Progenitor cell of endocrine pancreas (in vitro differentiated cells): ENCODE measurements around the gene MEGF8. TPM values are rescaled to one million over a fixed set of nuclear protein-coding genes. Genes with fewer than 3 reads are reported as not detected.
"Not testable (repeated sequence)": the region's sequence is repeated elsewhere in the genome, so short reads cannot be mapped to it uniquely, and the experiment has no call there.

ENCODE experiments used
- DNase-seq: peaks from one replicate; pipeline ENCODE4 v3.0.0; 2021; ENCODE audit warnings: low spot score; ENCODE audit not compliant: unreplicated experiment
- H3K27ac Mint-ChIP-seq: 2 replicates; pipeline ENCODE4 v1.8.0; 2021; ENCODE audit warnings: mild to moderate bottlenecking, moderate library complexity, mixed read lengths
- H3K27me3 Mint-ChIP-seq: 2 replicates; pipeline ENCODE4 v1.8.0; 2021; ENCODE audit warnings: mixed read lengths
- H3K36me3 Mint-ChIP-seq: 2 replicates; pipeline ENCODE4 v1.8.0; 2022; ENCODE audit warnings: mixed read lengths; ENCODE audit not compliant: insufficient read depth
- H3K4me1 Mint-ChIP-seq: 2 replicates; pipeline ENCODE4 v1.8.0; 2021; ENCODE audit warnings: low read depth, mixed read lengths
- H3K4me3 Mint-ChIP-seq: 2 replicates; pipeline ENCODE4 v1.8.0; 2021; ENCODE audit warnings: low read depth, mild to moderate bottlenecking, moderate library complexity, mixed read lengths
- H3K9me3 Mint-ChIP-seq: 2 replicates; pipeline ENCODE4 v1.8.0; 2021; ENCODE audit warnings: low read depth, mixed read lengths
- total RNA-seq: library from RNA; stranded (reverse); gene quantifications from 2 replicates; pipeline ENCODE4 v1.2.1, GENCODE V29; 2021
- TF ChIP-seq, protein P1 (sequence below): fragments of 200-600 bp; sonication (generic); IDR thresholded peaks from one replicate; pipeline ENCODE4 v1.5.0; 2021; ENCODE audit warnings: antibody characterized with exemption, mild to moderate bottlenecking; ENCODE audit not compliant: unreplicated experiment

MEGF8 gene
- total RNA-seq, 1 donor from 2014 or later, result 61.7 TPM

DNA sequence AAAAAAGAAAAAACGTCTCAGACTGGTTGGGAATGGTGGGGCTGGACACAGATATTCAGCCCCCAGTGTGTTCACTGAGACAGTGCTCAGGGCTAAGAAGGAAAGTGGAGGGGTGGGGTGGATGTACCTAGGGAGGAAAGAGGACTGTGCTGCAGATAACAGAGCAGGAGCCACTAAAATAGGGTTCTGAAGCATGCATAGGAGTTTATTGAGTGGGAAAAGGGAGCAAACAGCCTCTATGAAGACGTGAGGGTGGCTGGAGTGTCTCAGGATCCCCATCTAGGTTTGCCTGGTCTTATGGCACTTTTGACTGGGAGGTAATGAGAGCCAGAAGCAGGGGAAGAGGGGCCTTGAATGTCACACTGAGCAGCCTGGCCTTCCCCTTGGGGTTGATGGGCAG lies 3.4 kb downstream of the MEGF8 start:
- no peak for DNase-seq
- Mint-ChIP-seq H3K27me3 (peaks cover 7% of the 10 kb centered on the region), H3K27ac (no peak overlapping the region), H3K4me3 (no peak overlapping the region), H3K36me3 (no peaks in the 10 kb centered on the region), H3K4me1 (peaks cover 17% of the 10 kb centered on the region), H3K9me3 (no peaks in the 10 kb centered on the region)
- TF ChIP-seq, protein P1, sequence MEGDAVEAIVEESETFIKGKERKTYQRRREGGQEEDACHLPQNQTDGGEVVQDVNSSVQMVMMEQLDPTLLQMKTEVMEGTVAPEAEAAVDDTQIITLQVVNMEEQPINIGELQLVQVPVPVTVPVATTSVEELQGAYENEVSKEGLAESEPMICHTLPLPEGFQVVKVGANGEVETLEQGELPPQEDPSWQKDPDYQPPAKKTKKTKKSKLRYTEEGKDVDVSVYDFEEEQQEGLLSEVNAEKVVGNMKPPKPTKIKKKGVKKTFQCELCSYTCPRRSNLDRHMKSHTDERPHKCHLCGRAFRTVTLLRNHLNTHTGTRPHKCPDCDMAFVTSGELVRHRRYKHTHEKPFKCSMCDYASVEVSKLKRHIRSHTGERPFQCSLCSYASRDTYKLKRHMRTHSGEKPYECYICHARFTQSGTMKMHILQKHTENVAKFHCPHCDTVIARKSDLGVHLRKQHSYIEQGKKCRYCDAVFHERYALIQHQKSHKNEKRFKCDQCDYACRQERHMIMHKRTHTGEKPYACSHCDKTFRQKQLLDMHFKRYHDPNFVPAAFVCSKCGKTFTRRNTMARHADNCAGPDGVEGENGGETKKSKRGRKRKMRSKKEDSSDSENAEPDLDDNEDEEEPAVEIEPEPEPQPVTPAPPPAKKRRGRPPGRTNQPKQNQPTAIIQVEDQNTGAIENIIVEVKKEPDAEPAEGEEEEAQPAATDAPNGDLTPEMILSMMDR, result no peak

DNA sequence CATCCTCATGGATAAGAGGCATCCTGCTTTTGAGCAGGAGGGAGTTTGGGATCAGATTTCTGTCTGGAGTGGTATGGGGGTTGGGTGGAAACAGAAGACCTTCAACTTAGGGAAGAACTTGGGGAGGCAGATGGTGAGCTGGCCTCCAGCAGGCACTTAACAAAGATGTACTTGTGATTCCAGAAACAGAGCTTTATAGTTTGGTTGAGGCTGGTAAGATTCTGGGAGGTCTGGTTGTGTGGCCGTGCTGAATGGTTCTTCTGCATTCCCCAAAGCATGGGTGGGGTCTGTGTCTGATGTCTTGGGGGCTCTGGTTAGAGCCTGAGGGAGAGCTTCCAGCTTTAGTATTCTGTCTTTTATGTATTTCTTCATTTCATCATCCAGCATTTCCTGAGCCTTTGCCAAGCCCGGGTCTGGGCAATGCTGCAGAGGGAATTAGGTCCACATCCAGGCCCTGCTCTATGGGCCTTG lies 4.8 kb downstream of the MEGF8 start:
- Mint-ChIP-seq H3K9me3 (no peaks in the 10 kb centered on the region), H3K4me1 (peaks cover 12% of the 10 kb centered on the region), H3K27me3 (peaks cover under 1% of the 10 kb centered on the region), H3K4me3 (no peak overlapping the region), H3K36me3 (no peaks in the 10 kb centered on the region), H3K27ac (no peak overlapping the region)
- TF ChIP-seq, protein P1, result no peak
- DNase-seq, result no peak

DNA sequence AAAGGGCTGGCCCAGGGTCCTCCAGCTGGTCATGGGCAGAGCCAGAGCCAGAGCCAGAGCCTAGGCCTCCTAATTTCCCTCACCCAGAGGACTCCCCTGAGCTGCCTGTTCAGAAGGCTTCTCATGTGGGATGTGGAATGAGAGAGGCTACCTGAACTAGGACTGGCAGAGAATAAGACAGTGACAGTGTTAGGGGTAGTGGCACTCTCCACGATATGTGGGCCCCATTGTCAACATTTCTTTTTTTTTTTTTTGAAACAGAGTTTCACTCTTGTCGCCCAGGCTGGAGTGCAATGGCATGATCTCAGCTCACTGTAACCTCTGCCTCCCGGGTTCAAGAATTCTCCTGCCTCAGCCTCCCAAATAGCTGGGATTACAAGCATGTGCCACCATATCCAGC lies 5.9 kb downstream of the MEGF8 start:
- not testable (repeated sequence) for H3K9me3 Mint-ChIP-seq, H3K27ac Mint-ChIP-seq, H3K27me3 Mint-ChIP-seq, H3K36me3 Mint-ChIP-seq, H3K4me3 Mint-ChIP-seq, DNase-seq
- H3K4me1 Mint-ChIP-seq, result peaks cover 10% of the 10 kb centered on the region

DNA sequence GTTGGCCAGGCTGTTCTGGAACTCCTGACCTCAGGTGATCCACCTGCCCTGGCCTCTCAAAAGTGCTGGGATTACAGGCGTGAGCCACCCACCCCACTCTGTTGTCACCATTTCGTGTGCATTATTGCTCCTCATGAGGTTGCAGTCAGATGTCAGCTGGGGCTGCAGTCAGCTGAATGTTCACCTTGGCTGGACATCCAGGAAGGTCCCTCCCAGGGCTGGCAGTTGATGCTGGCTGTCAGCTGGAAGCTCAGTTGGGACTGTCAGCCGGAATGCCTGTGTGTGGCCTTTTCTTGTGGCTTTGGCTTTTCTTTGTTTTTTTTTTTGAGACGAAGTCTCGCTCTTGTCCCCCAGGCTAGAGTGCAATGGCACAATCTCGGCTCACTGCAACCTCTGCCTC lies 6.6 kb downstream of the MEGF8 start:
- Mint-ChIP-seq H3K27ac (no peak overlapping the region), H3K36me3 (no peaks in the 10 kb centered on the region)

DNA sequence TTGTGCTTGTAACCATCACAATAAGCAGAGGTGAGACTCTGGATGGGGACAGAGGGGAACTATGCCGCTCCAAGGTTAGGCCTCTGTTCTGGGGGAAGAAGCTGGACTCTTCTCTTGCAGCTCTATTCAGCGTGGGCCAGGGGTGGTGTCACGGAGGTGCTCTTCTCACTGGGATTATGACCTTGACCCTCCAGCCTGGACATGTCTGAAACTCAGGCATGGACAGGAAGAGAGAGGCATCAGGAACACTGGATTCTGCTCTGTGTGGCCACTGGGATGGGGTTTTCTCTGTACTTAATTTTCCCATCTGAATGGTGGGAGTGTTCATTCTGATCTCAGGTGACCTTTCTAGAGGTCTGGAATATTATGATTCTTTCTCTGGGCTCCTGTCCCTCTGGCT lies 7.6 kb downstream of the MEGF8 start:
- H3K27ac Mint-ChIP-seq, result no peak overlapping the region
- H3K27me3 Mint-ChIP-seq, result no peaks in the 10 kb centered on the region
- no peak overlapping the region for H3K4me3 Mint-ChIP-seq
- no peaks in the 10 kb centered on the region for H3K4me1 Mint-ChIP-seq
- DNase-seq, result no peak
- no peaks in the 10 kb centered on the region for H3K9me3 Mint-ChIP-seq
- no peaks in the 10 kb centered on the region for H3K36me3 Mint-ChIP-seq
- TF ChIP-seq, protein P1, result no peak

More for the DNA sequence above, 6.6 kb downstream of the MEGF8 start:
- DNase-seq, result no peak
- H3K9me3 Mint-ChIP-seq, result no peaks in the 10 kb centered on the region
- H3K4me1 Mint-ChIP-seq, result peaks cover 4% of the 10 kb centered on the region
- TF ChIP-seq, protein P1, result no peak
- H3K27me3 Mint-ChIP-seq, result no peaks in the 10 kb centered on the region
- H3K4me3 Mint-ChIP-seq, result no peak overlapping the region

DNA sequence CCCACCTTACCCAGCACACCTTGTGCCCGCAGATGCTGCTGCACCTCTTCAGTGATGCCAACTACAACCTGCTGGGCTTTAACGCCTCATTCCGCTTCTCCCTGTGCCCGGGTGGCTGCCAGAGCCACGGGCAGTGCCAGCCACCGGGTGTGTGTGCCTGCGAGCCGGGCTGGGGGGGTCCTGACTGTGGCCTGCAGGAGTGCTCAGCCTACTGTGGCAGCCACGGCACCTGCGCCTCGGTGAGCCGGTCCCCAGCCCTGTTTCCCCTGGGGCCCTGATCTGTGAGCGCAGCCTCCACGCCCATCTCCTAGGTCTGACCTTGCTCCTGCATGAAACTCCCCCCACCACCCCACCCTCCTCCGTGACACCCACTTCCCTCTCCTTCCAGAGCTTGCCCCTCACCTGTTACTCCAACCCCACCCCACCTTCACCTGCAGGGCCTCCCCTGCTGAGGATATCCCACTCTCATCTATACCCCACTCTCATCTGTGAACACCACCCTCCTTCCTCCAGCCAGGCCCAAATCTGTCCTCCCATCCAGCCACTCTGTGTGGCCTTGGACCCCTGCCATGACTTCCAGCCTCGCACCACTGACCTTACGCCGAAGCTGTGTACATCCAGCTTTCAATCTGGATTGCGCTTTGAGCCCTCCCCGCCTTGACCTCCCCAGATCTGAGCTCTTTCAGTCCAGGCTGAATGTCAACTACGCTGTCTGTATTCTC lies 8.7 kb downstream of the MEGF8 start:
- Mint-ChIP-seq H3K27ac (no peak overlapping the region), H3K4me1 (no peaks in the 10 kb centered on the region), H3K4me3 (no peak overlapping the region), H3K36me3 (peaks cover 3% of the 10 kb centered on the region), H3K9me3 (no peaks in the 10 kb centered on the region), H3K27me3 (no peaks in the 10 kb centered on the region)
- DNase-seq, result no peak
- TF ChIP-seq, protein P1, result no peak
